Measurements from ENCODE around the gene STK39.

The STK39 gene

GRCh38 chr2:167940346-167940725 lies 307.1 kb downstream of the STK39 start:
- TF ChIP-seq, protein P1, sequence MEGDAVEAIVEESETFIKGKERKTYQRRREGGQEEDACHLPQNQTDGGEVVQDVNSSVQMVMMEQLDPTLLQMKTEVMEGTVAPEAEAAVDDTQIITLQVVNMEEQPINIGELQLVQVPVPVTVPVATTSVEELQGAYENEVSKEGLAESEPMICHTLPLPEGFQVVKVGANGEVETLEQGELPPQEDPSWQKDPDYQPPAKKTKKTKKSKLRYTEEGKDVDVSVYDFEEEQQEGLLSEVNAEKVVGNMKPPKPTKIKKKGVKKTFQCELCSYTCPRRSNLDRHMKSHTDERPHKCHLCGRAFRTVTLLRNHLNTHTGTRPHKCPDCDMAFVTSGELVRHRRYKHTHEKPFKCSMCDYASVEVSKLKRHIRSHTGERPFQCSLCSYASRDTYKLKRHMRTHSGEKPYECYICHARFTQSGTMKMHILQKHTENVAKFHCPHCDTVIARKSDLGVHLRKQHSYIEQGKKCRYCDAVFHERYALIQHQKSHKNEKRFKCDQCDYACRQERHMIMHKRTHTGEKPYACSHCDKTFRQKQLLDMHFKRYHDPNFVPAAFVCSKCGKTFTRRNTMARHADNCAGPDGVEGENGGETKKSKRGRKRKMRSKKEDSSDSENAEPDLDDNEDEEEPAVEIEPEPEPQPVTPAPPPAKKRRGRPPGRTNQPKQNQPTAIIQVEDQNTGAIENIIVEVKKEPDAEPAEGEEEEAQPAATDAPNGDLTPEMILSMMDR (IDR thresholded peaks at IDR 0.05) = no peak

DNA sequence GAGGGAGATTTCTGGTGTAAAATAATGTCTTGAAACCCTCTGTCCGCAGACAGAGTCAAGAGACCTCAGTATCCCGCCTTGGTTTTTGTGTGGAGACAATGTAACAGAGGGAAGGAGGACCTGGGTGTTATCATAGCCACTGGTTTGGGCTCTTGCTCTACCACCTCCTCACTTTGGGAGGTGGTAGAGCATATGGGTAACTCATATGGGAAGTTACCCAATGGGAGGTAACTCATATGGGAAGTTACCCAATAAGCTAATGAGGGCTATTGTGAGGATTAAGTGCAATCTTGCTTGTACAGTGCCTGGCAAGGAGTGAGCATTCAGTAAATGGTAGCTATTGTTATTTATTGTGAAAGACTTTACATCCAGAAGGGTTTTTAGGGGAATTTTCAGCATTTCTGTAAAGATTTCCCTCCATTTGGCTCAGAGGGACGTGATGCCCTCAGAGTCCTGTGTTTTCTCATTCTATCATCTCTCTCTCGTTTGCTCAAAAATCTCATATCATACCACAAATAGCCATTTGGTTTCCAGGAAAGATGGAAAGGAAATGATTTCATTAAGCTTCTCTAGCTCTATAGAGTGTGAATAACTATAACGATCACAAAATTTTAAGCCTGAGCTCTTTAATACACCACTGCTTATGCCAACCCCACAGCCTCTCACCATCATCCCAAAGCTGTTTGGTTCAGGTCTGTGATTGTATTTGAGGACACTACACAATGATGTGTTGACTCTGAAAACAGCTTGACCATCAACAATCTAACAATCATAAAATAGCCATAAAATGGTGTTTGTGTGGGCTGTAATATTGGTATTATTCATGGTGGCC lies 307.7 kb downstream of the STK39 start:
- TF ChIP-seq, protein P1 (IDR thresholded peaks at IDR 0.05) = no peak

GRCh38 chr2:167937403-167937802 lies 310.0 kb downstream of the STK39 start:
- TF ChIP-seq, protein P1 (IDR thresholded peaks at IDR 0.05) = no peak

DNA sequence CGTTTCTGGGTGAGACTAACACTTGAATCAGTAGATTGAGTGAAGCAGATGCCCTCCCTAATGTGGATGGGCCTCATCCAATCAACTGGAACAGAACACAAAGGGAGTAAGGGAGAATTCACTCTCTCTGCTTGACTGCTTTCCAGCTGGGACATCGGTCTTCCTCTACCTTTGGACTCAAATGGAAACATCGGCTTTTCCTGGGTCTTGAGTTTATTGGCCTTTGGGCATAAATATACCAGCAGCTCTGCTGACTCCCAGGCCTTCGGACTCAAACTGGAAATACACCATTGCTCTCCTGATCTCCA lies 311.6 kb downstream of the STK39 start:
- TF ChIP-seq, protein P1 (IDR thresholded peaks at IDR 0.05) = no peak

DNA sequence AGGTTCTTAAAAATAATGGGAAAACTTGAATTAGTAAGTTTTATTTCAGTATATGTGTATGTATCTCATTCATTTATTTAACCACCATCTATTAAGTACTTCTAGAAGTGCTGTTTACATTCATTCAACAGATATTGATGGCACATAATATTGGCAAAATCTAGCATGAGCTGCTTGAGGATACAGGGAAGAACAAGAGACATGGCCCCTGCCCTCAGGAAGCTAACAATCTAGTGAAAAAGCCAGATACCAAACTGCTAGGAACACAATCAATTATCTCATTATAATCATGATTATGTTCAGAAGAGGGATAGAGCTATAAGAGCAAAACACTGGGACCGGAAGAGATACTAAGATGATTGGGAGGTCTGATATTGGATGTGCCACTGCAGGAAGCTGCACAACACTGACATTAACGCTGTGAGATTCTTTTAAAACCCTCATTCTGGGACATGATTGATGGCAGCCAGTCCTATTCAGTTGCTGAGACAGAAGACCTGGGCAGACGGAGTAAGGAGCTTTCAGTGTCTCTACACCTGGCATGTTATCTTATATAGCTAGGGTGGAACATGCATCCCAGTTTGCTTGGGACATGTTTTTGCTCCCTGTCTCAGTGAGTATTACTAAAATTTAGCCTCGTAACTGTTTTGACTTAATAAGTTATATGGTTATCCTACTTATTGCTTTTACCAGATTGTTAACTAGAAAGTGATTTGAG lies 314.1 kb downstream of the STK39 start:
- TF ChIP-seq, protein P1 (IDR thresholded peaks at IDR 0.05) = no peak

DNA sequence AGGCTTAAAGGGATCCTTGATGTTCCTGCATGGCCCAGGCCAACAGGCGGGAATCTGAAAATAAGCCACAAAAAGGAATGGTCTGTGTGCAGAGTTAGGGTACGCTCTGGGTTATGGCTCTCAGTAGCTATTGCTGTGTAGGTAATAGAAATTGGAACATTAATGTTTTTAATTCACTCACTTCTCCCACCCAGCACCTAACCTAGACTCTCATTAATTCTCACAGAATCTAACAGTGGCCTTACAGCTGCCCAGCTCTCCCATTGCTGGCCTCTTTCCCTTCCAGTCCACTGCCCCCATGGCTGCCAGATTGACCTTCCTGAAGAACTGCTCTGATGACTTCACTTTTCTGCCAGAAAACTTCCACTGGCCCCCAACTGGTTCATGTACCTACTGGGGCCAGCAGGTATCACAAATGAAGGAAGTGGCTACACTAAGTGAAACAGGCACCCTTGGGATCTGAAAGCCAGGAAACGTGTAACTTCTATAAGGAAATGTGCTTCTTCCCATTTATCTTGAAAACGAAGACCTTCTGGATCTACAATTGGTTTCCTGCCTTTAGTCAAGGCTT lies 315.2 kb downstream of the STK39 start:
- TF ChIP-seq, protein P1 (IDR thresholded peaks at IDR 0.05) = no peak

DNA sequence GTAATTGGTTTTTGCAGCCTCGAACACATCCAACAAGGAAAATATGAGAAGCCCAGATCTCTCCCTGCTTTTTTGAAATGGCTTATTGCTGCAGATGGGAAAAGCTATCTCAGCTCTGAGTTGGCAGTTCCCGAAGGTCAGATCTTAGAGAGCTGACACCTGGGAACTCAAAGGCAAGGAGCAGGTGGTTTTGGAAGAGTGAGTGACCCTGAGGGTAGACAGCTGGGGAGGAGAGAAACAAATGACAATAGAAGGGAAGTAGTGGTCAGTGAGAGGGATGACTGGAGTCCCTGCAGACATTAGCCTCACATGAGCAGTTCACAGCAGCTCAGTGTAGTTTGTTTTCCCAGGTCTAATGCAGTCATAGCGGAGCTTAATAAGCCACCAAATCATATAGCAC lies 317.9 kb downstream of the STK39 start:
- TF ChIP-seq, protein P1 (IDR thresholded peaks at IDR 0.05) = no peak
